Stromal cell of bone marrow (primary cell): ENCODE measurements around the gene KDM4B.
"Not testable (repeated sequence)": the region's sequence is repeated elsewhere in the genome, so short reads cannot be mapped to it uniquely, and the experiment has no call there.

Source experiments
- DNase-seq: peaks from one replicate; pipeline ENCODE4 v3.0.0-alpha.2; 2012; ENCODE audit warnings: low read depth

The KDM4B gene

DNA sequence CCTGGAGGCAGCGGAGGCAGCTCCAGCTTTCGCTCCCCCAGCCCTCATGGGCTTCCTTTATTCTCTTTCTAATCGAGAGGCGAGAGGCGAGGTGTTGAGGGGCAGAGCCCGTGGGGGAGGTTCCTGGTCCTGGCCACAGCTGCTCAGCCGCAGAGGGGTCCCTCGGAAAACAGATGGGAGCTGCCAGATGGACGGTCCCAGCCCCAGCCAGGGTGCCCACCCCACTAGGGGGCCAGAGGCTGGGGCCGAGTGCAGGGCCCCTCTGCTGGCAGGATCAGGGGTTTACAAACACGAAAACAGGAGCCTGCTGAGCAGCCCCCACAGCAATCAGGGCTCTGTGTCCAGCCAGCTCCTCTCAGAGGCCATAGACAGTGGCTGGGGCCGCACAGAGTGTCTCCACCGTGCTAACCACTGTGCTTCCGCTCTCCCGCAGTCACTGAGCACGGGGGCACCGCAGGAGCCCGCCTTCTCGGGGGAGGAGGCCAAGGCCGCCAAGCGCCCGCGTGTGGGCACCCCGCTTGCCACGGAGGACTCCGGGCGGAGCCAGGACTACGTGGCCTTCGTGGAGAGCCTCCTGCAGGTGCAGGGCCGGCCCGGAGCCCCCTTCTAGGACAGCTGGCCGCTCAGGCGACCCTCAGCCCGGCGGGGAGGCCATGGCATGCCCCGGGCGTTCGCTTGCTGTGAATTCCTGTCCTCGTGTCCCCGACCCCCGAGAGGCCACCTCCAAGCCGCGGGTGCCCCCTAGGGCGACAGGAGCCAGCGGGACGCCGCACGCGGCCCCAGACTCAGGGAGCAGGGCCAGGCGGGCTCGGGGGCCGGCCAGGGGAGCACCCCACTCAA lies 182.2 kb downstream of the KDM4B start:
- no peak for DNase-seq

DNA sequence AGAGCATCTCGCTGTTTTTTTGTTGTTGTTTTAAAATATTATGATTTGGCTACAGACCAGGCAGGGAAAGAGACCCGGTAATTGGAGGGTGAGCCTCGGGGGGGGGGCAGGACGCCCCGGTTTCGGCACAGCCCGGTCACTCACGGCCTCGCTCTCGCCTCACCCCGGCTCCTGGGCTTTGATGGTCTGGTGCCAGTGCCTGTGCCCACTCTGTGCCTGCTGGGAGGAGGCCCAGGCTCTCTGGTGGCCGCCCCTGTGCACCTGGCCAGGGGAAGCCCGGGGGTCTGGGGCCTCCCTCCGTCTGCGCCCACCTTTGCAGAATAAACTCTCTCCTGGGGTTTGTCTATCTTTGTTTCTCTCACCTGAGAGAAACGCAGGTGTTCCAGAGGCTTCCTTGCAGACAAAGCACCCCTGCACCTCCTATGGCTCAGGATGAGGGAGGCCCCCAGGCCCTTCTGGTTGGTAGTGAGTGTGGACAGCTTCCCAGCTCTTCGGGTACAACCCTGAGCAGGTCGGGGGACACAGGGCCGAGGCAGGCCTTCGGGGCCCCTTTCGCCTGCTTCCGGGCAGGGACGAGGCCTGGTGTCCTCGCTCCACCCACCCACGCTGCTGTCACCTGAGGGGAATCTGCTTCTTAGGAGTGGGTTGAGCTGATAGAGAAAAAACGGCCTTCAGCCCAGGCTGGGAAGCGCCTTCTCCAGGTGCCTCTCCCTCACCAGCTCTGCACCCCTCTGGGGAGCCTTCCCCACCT lies 183.3 kb downstream of the KDM4B start:
- no peak for DNase-seq

DNA sequence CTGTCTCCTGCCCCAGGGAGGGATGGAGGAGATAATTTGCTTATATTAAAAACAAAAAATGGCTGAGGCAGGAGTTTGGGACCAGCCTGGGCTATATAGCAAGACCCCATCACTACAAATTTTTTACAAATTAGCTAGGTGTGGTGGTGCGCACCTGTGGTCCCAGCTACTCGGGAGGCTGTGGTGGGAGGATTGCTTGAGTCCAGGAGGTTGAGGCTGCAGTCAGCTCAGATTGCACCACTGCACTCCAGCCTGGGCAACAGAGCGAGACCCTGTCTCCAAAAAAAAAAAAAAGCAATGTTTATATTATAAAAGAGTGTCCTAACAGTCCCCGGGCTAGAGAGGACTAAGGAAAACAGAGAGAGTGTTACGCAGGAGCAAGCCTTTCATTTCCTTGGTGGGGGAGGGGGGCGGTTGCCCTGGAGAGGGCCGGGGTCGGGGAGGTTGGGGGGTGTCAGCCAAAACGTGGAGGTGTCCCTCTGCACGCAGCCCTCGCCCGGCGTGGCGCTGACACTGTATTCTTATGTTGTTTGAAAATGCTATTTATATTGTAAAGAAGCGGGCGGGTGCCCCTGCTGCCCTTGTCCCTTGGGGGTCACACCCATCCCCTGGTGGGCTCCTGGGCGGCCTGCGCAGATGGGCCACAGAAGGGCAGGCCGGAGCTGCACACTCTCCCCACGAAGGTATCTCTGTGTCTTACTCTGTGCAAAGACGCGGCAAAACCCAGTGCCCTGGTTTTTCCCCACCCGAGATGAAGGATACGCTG lies 184.0 kb downstream of the KDM4B start:
- no peak for DNase-seq

DNA sequence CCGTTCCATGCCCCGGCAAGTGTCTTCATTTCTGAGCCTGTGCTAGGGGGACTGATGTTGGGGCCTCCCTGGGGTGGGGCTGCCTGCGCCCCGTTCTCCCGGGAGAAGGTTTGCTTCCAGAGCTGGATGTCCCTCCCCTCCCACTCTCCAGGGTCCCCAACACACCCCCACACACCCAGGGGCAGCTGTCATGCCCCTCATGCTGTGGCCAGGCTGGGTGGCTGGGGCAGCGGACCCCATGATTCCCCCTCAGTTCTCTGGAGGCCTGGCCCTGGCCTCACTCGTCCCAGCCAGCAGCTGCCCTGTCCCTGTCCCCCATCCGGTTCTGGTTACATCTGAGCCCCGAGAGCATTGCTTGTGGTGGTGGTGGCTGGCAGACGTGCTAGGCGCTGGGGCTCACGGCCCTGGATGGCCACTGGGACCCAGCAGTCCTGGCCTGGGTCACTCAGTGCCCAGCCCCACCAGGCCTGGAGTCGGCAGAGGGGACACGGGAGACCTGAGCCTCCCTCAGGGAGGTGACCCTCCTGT lies 184.8 kb downstream of the KDM4B start:
- no peak for DNase-seq

- DNase-seq, result no peak
These were observed 185.4 kb downstream of the KDM4B start for GRCh38 chr19:5154129-5154798.

DNA sequence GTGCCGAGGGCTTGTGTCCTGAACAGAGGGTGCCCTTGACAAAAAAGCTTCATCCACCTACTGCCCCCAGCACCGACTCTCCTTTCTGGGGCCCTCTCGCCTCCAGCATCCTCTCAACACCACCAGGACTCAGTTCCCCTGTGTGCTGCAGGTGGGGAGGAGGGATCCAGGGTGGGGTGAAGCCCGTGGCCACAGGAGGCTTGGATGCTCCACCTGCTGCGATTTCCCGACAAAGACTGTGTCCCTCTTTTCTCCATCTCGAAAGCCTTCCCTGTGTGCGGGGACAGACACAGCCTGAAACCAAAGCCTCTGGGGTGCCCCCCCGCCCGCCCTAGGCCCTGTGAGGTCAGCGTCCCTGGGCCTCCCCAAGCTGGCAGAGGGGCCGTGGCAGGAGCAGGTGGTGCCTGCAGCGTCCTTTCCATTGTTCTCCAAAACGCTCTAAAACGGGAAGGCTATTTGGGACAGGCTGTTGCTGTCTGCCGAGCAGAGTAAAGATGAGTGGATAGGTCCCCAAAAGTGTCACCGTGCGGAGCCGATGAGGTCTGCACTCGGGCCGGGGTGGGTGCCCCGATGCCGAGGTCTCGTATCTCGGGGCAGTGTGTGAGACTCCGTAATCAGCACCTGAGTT lies 186.0 kb downstream of the KDM4B start:
- DNase-seq, result no peak

GRCh38 chr19:5155586-5156210 lies 186.8 kb downstream of the KDM4B start:
- DNase-seq, result no peak

DNA sequence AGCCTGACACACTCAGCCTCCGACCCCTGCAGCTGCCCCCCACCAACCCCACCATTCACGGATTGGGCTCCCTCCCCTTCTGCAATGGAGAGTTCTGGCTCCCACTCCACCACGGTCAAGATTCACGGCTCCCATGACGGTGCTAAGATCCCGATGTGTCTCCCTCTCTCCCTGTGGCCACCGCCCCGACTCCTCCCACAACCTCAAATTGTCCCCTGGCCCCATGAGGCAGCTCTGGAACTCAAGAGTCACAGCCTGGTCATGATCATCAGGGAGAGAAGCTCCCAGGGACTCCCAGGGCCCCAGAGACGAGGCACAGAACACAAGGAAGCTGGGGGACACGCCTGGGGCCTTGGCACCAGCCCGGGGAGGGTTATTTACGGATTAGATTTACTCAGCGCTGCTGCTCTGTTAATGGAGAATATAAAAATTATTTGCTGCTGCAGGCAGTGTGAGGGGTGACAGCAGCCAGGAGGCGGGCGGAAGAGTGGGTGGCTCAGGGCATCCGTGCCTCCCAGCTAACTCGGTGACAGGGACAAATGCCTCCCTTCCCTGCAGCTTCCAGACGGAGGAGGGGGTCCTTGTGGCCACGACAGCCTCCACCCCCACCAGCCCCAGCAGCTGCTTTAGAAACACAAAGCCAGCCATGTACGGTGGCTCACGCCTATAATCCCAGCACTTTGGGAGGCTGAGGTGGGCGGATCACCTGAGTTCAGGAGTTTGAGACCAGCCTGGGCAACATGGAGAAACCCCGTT lies 187.5 kb downstream of the KDM4B start:
- no peak for DNase-seq

DNA sequence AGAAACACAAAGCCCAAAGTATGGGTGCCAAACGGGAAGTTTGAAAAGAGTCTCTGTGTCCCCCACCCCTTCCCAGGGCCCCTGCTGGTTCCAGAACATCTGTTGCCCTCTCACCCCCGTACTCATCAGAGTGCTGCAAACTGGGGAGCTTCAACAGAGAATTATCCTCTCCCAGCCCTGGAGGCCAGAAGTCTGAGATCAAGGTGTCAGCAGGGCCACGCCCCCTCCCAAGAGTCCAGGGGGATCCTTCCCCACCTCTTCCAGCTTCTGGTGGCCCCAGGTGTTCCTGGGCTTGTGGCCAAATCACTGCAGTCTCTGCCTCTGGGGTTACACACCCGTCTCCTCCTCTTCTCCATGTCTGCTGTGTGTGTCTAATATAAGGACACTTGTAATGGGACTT lies 188.3 kb downstream of the KDM4B start:
- no peak for DNase-seq

DNA sequence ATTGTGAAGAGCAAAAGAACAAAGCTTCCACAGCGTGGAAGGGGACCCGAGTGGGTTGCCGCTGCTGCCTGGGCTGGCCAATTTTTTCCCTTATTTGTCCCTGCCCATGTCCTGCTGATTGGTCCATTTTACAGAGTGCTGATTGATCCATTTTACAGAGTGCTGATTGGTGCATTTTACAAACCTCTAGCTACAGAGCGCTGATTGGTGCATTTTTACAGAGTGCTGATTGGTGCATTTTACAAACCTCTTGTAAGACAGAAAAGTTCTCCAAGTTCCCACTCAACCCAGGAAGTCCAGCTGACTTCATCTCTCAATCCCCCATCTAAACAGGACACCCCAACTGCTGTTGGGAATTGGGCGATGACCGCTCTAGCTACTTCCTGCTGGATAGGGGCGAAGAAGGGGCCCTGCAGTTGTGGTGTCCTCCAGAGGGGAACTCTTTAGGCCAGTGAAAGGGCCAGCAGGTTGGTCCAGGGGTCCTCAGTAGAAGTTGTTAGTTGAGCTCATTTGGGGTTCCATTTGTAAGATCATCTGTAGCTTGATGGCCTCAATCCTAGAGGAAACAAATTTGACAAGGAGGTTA lies 189.7 kb downstream of the KDM4B start:
- not testable (repeated sequence) for DNase-seq

GRCh38 chr19:5160158-5160795 lies 191.4 kb downstream of the KDM4B start:
- DNase-seq, result not testable (repeated sequence)

- not testable (repeated sequence) for DNase-seq
These were observed 196.2 kb downstream of the KDM4B start for GRCh38 chr19:5164845-5165696.

- no peak for DNase-seq
These were observed 196.7 kb downstream of the KDM4B start for GRCh38 chr19:5165697-5166019.

- peak; percentile 81 for DNase-seq
These were observed 197.3 kb downstream of the KDM4B start for GRCh38 chr19:5166262-5166661.

DNA sequence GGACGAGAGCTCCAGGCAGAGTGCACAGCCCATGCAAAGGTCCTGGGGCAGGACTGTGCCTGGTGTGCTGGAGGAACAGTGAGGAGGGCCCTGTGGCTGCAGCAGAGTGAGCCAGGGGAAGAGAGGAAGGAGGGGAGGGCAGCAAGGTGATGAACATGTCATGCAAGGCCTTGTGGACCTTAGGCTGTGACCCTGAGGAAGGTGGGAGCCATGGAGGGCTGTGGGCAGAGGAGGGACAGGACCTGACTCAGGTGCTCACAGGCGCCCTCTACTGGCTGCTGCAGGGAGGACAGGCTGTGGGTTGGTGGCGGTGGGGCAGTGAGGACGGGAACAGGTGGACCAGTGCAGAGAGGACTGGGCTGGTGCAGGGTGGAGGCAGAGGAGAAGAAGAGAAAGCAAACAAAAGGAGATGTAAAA lies 201.4 kb downstream of the KDM4B start:
- DNase-seq, result no peak

- no peak for DNase-seq
These were observed 202.8 kb downstream of the KDM4B start for GRCh38 chr19:5171711-5172110.

DNA sequence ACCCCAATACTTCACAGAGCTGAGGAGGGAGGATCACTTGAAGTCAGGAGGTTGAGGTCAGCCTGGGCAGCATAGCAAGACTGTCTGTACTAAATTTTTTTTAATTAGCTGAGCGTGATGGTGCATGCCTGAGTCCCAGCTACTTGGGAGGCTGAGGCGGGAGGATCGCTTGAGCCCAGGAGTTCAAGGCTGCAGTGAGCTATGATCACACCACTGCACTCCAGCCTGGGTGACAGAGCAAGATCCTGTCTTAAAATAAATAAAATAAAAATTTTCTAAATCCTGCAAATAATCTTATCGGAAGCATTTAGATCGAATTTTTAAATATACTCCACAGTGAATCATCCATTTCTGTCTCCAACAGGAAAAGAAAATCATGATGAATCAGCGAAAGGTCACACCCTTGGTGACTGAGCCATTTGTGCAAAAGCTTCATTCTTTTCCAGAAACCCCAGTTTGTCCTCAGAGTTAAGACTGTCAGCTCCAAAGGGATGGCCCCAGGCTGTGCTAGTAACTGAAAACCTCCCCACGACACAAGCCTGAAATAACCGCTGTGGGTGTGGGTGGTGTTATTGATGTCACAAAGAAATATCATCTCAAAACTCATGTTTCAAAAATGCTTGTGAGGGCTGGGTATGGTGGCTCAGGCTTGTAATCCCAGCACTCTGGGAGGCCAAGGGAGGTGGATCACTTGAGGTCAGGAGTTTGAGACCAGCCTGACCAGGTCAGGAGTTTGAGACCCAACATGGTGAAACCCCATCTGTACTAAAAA lies 204.1 kb downstream of the KDM4B start:
- peak; percentile 98 for DNase-seq

GRCh38 chr19:5173993-5174392 lies 205.1 kb downstream of the KDM4B start:
- DNase-seq, result no peak
